ENCODE measurements around the gene ZNF780B.
"Not testable (repeated sequence)": the region's sequence is repeated elsewhere in the genome, so short reads cannot be mapped to it uniquely, and the experiment has no call there.

The ZNF780B gene

DNA sequence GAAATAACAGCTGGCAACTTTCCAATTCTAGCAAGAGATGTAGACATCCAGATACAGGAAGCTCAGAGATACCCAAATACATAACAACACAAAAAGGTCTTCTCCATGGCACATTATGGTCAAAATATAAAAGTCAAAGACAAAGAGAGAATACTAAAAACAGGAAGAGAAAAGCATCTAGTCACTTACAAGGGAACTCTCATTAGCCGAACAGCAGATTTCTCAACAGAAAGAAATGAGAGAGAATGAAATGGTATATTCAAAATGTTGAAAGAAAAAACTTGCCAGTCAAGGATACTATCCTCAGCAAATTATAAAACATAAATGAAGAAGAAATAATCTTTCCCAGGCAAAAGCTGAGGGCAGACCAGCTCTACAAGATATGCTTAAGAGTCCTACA, 22.3 kb upstream of the ZNF780B start:
- no peak for DNase-seq (ENCODE audit: low spot score in 2 of 2)
- in situ Hi-C loops (cut with MboI; ENCODE audit: low sequenced_read_pairs) = no loop called here
- Histone ChIP-seq H3K9me3 (peaks cover 11% of the 10 kb centered on the region), H3K4me3 (no peak overlapping the region), H3K36me3 (replicated peaks) (peaks cover 53% of the 10 kb centered on the region), H3K27me3 (ENCODE audit: low read depth) (no peaks in the 10 kb centered on the region), H3K4me1 (no peaks in the 10 kb centered on the region)

DNA sequence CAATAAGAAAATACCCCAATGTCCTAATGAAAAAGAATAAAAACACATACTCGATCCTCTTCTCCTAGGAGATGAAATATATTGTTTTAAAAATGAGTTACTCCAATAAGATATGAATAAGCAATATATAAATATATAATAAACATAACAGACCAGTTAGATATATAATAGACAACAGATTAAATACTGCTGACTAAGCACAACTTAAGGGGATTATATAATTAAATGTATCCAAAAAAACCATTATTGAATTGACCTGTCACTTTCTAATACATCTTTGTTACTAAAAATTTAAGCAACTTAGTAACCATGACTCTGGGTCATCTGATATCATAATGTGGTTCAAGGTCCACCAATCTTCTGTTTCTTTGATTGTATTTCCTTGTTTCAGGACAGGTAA, 14.0 kb upstream of the ZNF780B start:
- peaks cover 5% of the 10 kb centered on the region for H3K9me3 ChIP-seq
- H3K4me1 ChIP-seq = no peaks in the 10 kb centered on the region
- DNase-seq (ENCODE audit: low spot score in 2 of 2) = no peak
- peaks cover 10% of the 10 kb centered on the region for H3K36me3 ChIP-seq (replicated peaks)
- in situ Hi-C loops (cut with MboI; ENCODE audit: low sequenced_read_pairs) = no loop called here
- no peaks in the 10 kb centered on the region for H3K27me3 ChIP-seq (ENCODE audit: low read depth)
- H3K4me3 ChIP-seq = no peak overlapping the region

DNA sequence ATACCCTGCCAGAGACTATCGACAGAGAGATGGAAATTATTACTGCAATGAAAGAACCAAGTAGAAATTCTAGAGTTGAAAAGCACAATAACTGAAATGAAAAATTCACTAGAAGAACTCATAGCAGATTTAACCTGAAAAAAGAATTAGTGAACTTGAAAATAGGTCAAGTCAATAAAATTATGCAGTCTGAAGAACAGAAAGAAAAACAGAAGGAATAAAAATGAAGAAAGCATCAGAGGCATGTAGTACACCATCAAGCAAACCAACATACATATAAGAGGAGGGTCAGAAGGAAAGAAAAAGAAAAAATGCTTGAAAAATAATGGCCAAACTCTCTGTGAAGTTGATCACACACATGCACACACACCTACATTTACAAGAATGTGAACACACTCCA, 3.6 kb upstream of the ZNF780B start:
- Histone ChIP-seq H3K4me1 (no peaks in the 10 kb centered on the region; the same call in 1 of the 2 replicates), H3K36me3 (replicated peaks) (no peaks in the 10 kb centered on the region)
- in situ Hi-C loops (cut with MboI; ENCODE audit: low sequenced_read_pairs) = no loop called here

GRCh38 chr19:40057166-40057565, 1.1 kb upstream of the ZNF780B start:
- Histone ChIP-seq H3K4me3 (no peak overlapping the region), H3K36me3 (replicated peaks) (peaks cover 4% of the 10 kb centered on the region; the same call in 1 of the 2 replicates), H3K9me3 (peaks cover 11% of the 10 kb centered on the region; the same call in 1 of the 2 replicates), H3K27me3 (ENCODE audit: low read depth) (no peaks in the 10 kb centered on the region), H3K4me1 (no peaks in the 10 kb centered on the region; the same call in 1 of the 2 replicates)
- no peak for DNase-seq (ENCODE audit: low spot score in 2 of 2)
- in situ Hi-C loops (cut with MboI; ENCODE audit: low sequenced_read_pairs) = no loop called here

More for the DNA sequence above, 3.6 kb upstream of the ZNF780B start:
- H3K27me3 ChIP-seq (ENCODE audit: low read depth) = no peaks in the 10 kb centered on the region
- H3K9me3 ChIP-seq = peaks cover 6% of the 10 kb centered on the region; the same call in 1 of the 2 replicates
- no peak overlapping the region for H3K4me3 ChIP-seq
- no peak for DNase-seq (ENCODE audit: low spot score in 2 of 2)

GRCh38 chr19:40056505-40056904, 474 bp upstream of the ZNF780B start:
- peaks cover 11% of the 10 kb centered on the region; the same call in 1 of the 2 replicates for H3K9me3 ChIP-seq

GRCh38 chr19:40055049-40055448, 982 bp downstream of the ZNF780B start:
- Histone ChIP-seq H3K4me3 (peak overlapping the region; percentile 60), H3K4me1 (no peaks in the 10 kb centered on the region; the same call in 1 of the 2 replicates), H3K36me3 (replicated peaks) (peaks cover 4% of the 10 kb centered on the region; the same call in 1 of the 2 replicates), H3K27me3 (ENCODE audit: low read depth) (no peaks in the 10 kb centered on the region), H3K9me3 (peaks cover 11% of the 10 kb centered on the region; the same call in 1 of the 2 replicates)
- no peak for DNase-seq (ENCODE audit: low spot score in 2 of 2)
- in situ Hi-C loops (cut with MboI; ENCODE audit: low sequenced_read_pairs) = no loop called here

More at GRCh38 chr19:40056505-40056904, 474 bp upstream of the ZNF780B start:
- no peaks in the 10 kb centered on the region for H3K27me3 ChIP-seq (ENCODE audit: low read depth)
- no peaks in the 10 kb centered on the region; the same call in 1 of the 2 replicates for H3K4me1 ChIP-seq
- in situ Hi-C loops (cut with MboI; ENCODE audit: low sequenced_read_pairs) = no loop called here
- DNase-seq (ENCODE audit: low spot score in 2 of 2) = no peak
- H3K4me3 ChIP-seq = peak overlapping the region; percentile 60
- peaks cover 4% of the 10 kb centered on the region; the same call in 1 of the 2 replicates for H3K36me3 ChIP-seq (replicated peaks)

DNA sequence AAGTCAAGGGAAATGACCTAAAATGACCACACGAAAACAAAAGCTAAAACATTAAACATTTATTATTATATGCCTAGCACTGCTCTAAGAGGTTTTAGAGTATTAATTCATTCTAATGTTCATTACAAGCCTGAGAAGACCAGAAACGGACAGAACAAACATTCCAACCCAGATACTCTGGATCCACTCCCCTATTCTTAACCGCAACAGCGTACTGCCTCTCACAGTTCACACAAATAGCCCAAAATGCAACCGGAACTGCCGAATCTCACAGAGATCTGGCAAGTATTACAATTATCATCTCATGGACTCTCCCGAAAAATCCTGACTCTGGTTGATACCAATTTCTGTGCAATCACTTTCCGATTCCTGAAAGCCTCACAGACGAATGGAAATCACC, 1.4 kb downstream of the ZNF780B start:
- H3K4me3 ChIP-seq = peak overlapping the region; percentile 60
- peaks cover 10% of the 10 kb centered on the region; the same call in 1 of the 2 replicates for H3K9me3 ChIP-seq
- peaks cover 4% of the 10 kb centered on the region; the same call in 1 of the 2 replicates for H3K36me3 ChIP-seq (replicated peaks)
- in situ Hi-C loops (cut with MboI; ENCODE audit: low sequenced_read_pairs) = no loop called here
- H3K27me3 ChIP-seq (ENCODE audit: low read depth) = no peaks in the 10 kb centered on the region
- DNase-seq (ENCODE audit: low spot score in 2 of 2) = no peak
- H3K4me1 ChIP-seq = no peaks in the 10 kb centered on the region; the same call in 1 of the 2 replicates

DNA sequence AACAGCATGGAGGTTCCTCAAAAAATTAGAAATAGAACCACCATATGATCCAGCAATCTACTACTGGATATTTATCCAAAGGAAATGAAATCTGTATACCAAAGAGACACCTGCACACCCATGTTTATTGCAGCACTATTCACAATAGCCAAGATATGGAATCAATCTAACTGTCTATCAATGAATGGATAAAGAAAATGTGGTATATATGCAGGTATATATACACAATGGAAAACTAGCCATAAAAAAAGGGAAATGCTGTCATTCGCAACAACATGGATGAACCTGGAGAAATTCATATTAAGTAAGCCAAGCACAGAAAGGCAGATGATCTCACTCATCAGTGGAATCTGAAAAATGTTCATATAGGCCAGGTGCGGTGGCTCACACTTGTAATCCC, 2.5 kb downstream of the ZNF780B start:
- no peaks in the 10 kb centered on the region; the same call in 1 of the 2 replicates for H3K4me1 ChIP-seq
- in situ Hi-C loops (cut with MboI; ENCODE audit: low sequenced_read_pairs) = no loop called here
- peaks cover 5% of the 10 kb centered on the region; the same call in 1 of the 2 replicates for H3K9me3 ChIP-seq
- peaks cover 4% of the 10 kb centered on the region for H3K36me3 ChIP-seq (replicated peaks)
- DNase-seq (ENCODE audit: low spot score in 2 of 2) = no peak
- H3K27me3 ChIP-seq (ENCODE audit: low read depth) = no peaks in the 10 kb centered on the region
- H3K4me3 ChIP-seq = no peak overlapping the region

DNA sequence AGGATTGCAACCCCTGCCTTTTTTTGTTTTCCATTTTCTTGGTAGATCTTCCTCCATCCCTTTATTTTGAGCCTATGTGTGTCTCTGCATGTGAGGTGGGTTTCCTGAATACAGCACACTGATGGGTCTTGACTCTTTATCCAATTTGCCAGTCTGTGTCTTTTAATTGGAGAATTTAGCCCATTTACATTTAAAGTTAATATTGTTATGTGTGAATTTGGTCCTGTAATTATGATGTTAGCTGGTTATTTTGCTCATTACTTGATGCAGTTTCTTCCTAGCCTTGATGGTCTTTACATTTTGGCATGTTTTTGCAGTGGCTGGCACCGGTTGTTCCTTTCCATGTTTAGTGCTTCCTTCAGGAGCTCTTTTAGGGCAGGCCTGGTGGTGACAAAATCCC, 14.3 kb downstream of the ZNF780B start:
- DNase-seq (ENCODE audit: low spot score in 2 of 2); H3K27me3 ChIP-seq (ENCODE audit: low read depth); H3K9me3 ChIP-seq; H3K4me3 ChIP-seq; H3K4me1 ChIP-seq; in situ Hi-C loops (cut with MboI; ENCODE audit: low sequenced_read_pairs): not testable (repeated sequence)
- H3K36me3 ChIP-seq (replicated peaks) = peaks cover 20% of the 10 kb centered on the region

DNA sequence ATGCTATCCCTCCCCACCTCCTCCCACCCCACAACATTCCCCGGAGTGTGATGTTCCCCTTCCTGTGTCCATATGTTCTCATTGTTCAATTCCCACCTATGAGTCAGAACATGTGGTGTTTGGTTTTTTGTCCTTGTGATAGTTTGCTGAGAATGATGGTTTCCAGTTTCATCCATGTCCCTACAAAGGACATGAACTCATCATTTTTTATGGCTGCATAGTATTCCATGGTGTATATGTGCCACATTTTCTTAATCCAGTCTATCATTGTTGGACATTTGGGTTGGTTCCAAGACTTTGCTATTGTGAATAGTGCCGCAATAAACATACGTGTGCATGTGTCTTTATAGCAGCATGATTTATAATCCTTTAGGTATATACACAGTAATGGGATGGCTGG, 18.0 kb downstream of the ZNF780B start:
- H3K27me3 ChIP-seq (ENCODE audit: low read depth); in situ Hi-C loops (cut with MboI; ENCODE audit: low sequenced_read_pairs): not testable (repeated sequence)

GRCh38 chr19:40035996-40036395, 20.0 kb downstream of the ZNF780B start:
- no peak for DNase-seq (ENCODE audit: low spot score in 2 of 2)
- Histone ChIP-seq H3K4me1 (no peaks in the 10 kb centered on the region), H3K4me3 (no peak overlapping the region), H3K27me3 (ENCODE audit: low read depth) (no peaks in the 10 kb centered on the region), H3K9me3 (peaks cover 18% of the 10 kb centered on the region), H3K36me3 (replicated peaks) (no peaks in the 10 kb centered on the region)
- in situ Hi-C loops (cut with MboI; ENCODE audit: low sequenced_read_pairs) = no loop called here

More for the DNA sequence above, 18.0 kb downstream of the ZNF780B start:
- DNase-seq (ENCODE audit: low spot score in 2 of 2); H3K4me1 ChIP-seq; H3K36me3 ChIP-seq (replicated peaks); H3K4me3 ChIP-seq: not testable (repeated sequence)
- H3K9me3 ChIP-seq = peaks cover 17% of the 10 kb centered on the region

DNA sequence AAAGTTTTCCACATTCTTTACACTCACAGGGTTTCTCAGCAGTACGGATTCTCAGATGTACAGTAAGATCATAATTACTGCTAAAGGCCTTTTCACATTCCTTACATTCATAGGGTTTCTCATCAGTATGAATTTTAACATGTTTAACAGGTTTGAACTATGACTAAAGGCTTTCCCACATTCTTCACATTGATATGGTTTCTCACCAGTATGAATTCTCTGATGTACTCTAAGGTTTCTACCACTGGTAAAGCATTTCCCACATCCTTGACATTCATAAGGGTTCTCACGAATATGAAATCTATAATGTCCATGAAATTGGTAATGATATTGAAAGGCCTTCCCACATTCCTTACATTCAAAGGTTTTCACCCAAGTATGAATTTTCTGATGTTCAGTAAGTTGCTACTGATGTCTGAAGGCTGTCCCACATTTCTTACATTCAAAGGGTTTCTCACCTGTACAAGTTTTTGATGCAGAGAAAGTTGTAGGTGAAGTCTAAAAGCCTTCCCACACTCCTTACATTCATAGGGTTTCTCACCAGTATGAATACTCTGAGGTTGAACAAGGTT, 22.0 kb downstream of the ZNF780B start:
- Histone ChIP-seq H3K4me3 (no peak overlapping the region), H3K4me1 (no peaks in the 10 kb centered on the region), H3K27me3 (ENCODE audit: low read depth) (no peaks in the 10 kb centered on the region), H3K36me3 (replicated peaks) (no peaks in the 10 kb centered on the region), H3K9me3 (peaks cover 18% of the 10 kb centered on the region)
- DNase-seq (ENCODE audit: low spot score in 2 of 2) = no peak
- in situ Hi-C loops (cut with MboI; ENCODE audit: low sequenced_read_pairs) = no loop called here

- H3K4me1 ChIP-seq = no peaks in the 10 kb centered on the region
- no peaks in the 10 kb centered on the region for H3K27me3 ChIP-seq (ENCODE audit: low read depth)
- in situ Hi-C loops (cut with MboI; ENCODE audit: low sequenced_read_pairs) = no loop called here
- no peaks in the 10 kb centered on the region for H3K36me3 ChIP-seq (replicated peaks)
- H3K9me3 ChIP-seq = peaks cover 15% of the 10 kb centered on the region
- no peak for DNase-seq (ENCODE audit: low spot score in 2 of 2)
- no peak overlapping the region for H3K4me3 ChIP-seq
These were observed 29.4 kb downstream of the ZNF780B start for GRCh38 chr19:40026597-40026970.

DNA sequence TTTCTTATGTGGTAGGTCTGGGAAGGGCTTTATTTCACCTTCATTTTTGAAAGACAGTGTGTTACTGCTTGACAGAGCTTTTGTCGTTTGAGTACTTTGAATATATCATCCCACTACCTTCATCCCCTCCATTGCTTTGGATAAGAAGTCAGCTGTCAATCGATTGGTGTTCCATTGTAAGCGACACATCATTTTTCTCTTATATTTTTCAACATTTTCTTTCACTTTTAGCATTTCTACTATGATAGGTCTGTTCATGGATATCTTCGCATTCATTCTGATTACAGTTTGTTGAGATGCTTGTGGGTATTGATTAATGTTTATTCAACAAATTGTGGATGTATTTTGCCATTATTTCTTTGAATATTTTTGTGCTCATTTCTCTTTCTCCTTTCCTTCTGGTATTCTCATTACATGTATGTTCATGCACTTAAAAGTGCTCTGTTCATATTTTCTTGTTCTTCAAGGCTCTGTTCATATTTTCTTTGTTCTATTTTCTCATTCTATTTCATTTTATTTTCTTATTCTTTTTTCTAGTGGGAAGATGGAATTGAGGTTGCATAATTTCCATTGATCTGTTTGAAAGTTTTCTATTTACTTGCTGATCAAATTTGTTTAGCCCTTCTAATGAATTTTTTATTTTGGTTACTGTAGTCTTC, 30.0 kb downstream of the ZNF780B start:
- Histone ChIP-seq H3K4me3 (no peak overlapping the region), H3K9me3 (peaks cover 15% of the 10 kb centered on the region), H3K4me1 (no peaks in the 10 kb centered on the region; the same call in 1 of the 2 replicates), H3K27me3 (ENCODE audit: low read depth) (no peaks in the 10 kb centered on the region), H3K36me3 (replicated peaks) (no peaks in the 10 kb centered on the region)
- DNase-seq (ENCODE audit: low spot score in 2 of 2) = no peak
- in situ Hi-C loops (cut with MboI; ENCODE audit: low sequenced_read_pairs) = no loop called here

All from HAP-1 (cell line).